GM12801 (cell line): ENCODE results near the gene FAM107B.

Experiments
- TF ChIP-seq, protein P1 (sequence below): IDR thresholded peaks from one replicate; pipeline ENCODE4 v1.5.1; 2011; ENCODE audit warnings: control low read depth; ENCODE audit not compliant: insufficient read length; ENCODE audit errors: extremely low read depth

The FAM107B gene

DNA sequence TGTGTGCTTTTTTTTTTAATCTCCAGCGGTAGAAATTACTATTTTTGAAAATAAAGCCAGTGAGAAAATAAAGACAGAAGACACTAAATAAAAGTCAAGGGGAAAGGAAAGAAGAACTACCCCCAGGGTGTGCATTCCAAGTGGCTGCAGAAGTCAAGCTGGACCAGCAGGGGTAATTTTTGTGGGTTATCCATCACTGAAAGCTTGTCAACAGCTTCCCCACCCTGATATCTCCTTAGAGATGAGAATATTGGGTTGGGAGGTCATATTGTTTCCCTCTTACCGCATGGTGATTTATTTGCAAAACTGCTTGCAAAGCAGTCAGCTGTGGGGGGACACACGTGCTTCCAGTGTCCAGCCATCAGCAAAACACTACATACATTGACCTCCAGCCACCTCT, 46.4 kb downstream of the FAM107B start:
- TF ChIP-seq, protein P1, sequence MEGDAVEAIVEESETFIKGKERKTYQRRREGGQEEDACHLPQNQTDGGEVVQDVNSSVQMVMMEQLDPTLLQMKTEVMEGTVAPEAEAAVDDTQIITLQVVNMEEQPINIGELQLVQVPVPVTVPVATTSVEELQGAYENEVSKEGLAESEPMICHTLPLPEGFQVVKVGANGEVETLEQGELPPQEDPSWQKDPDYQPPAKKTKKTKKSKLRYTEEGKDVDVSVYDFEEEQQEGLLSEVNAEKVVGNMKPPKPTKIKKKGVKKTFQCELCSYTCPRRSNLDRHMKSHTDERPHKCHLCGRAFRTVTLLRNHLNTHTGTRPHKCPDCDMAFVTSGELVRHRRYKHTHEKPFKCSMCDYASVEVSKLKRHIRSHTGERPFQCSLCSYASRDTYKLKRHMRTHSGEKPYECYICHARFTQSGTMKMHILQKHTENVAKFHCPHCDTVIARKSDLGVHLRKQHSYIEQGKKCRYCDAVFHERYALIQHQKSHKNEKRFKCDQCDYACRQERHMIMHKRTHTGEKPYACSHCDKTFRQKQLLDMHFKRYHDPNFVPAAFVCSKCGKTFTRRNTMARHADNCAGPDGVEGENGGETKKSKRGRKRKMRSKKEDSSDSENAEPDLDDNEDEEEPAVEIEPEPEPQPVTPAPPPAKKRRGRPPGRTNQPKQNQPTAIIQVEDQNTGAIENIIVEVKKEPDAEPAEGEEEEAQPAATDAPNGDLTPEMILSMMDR = no peak

DNA sequence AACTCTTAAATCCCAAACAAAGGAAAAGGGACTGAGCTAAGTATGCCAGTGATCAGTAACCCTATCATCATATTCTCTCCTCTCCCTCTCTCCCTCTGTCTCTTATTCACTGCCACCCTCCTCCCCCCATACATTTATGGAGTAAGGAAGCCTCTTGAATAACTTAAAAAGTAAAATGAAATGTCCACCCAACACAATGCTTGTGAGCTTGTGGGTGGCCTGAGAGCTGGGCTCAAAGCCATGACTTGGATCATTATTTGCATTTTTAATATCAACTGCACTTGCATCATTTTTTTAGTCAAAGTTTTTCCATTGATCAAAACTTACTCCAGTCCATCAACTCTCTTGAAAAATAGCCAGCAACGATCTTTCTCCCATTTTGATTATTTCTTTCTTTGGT, 46.8 kb downstream of the FAM107B start:
- TF ChIP-seq, protein P1 = no peak

DNA sequence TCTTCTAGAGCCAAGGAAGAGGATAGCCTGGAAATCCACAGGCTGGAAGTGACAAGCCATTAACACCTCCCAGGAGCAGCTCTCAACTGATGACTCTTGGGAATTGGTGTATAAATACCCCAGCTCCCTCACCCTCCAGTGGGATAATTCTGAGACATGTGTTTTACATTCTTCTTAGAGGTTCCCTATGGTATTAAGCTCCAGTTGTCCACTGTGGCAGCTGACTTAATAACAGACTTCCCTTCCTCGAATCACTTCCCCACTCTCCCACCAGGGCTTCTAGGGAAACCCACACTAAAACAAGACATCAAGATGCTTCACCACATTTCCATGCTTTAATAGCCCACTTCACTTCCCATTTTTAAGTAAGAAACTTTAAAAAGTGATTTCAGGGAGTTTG, 47.2 kb downstream of the FAM107B start:
- TF ChIP-seq, protein P1 = no peak

DNA sequence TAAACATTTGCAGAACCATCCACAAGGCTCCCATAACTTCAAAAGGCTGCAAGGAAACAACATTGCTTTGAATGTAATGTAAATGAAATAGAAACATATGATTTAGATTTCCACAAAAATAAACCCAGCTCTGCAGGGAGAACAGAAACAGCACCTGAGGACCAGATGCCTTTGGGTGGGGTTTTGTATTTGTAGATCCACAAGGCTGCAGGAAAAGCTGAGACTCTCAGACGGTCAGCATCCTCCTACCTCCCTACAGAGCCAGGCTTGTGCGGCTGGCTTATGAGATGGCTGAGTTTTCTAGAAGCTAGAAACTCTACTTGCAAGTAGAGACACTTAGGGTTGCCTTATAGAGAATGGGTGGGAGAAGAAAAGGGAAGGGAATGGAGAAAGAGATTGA, 49.8 kb downstream of the FAM107B start:
- TF ChIP-seq, protein P1 = no peak

DNA sequence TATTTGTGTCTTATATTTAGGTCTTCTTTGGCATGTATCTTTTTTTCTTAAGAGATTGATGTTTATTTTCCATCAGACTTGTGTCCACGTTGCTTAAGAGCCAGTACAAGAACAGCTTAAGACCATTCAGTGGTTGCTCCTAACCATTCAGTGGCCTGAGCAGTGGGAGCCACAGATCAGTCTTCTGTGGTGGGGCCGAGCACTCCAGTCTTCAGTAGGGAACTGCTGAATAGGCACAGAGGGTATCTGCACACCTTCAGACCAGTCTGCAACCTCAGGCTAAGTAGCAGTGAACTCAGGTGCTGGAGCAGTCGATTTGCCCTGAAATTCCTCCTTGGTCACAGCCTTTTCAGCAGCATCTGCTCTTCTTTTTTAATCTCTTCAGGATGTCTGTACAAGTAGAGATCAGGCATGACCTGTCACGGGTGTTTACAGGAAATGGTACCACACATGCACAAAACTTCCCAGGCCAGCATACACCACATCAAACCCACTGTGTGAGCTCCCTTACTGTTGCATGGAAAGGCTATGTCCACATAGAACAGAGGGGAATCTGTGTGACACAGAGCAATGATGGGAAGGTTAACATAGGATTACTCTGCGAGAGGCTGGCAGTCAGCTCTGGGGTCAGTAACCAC, 51.5 kb downstream of the FAM107B start:
- TF ChIP-seq, protein P1 = no peak

DNA sequence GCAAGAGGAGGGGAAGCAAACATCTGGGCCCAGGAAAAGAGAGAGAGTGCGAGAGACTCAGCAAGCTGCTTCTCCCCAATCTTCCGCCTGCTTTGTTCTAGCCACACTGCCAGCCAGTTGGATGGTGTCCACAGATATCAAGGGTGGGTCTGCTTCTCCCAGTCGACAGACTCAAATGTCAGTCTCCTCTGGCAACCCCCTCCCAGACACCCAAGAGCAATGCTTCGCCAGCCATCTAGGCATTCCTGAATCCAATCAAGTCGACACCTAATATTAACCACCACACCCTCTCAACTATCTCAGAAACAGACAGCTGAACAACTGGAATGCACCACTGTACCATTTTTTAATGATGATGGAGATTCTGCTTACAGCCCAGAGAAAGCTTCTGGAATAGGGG, 57.1 kb downstream of the FAM107B start:
- TF ChIP-seq, protein P1 = no peak

DNA sequence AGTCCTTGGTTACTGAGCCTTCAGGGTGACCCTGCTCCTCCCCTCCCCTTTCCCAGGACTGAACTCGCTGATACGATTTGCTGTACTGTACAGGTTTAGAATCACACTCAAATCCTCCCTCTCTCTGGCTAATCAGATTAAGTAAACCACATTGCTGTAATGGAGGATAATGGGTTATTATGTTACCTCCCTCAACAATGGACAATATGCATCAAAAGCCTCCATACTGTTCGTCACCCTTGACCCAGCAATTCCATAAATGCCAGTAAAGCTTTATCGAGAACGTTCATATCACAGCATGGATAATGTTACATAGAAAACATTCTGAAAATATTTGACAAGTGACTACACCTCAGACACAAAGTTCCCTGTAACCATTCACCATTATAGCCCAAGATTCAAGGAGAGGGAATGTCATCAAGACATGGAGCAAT, 61.7 kb downstream of the FAM107B start:
- TF ChIP-seq, protein P1 = no peak

DNA sequence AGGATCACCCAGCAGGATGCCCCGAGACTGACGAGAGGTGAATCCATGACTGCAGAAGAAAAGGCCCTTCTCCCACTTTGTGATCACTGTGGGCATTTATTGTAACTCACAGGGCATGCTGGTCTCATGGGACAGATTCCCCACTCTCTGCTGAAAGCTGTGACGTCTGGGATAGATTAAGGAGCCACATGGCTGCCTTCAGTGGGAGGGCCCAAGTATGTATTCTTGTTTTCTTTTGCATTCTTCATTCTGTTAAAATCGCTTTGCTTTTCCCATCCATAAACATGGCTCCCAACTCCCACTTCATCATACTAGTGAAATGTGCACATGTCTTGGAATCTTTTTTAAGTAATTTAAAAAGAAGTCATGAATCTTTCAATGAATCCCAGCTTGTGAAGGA, 67.2 kb downstream of the FAM107B start:
- TF ChIP-seq, protein P1 = no peak
